B cell (primary cell): Measurements from ENCODE around the gene BAIAP2L1. TPM values are rescaled to one million over a fixed set of nuclear protein-coding genes. Genes with fewer than 3 reads are reported as not detected.

Experiments
- ATAC-seq: fragments of 200-7000 bp; cut with Tn5 transposase; one replicate; pipeline ENCODE4 v1.10.0; 2021; ENCODE audit warnings: low read depth, mild to moderate bottlenecking, moderate number of reproducible peaks, moderate library complexity
- CTCF ChIA-PET: fragments of 350-600 bp; sonication (Branson Sonifier 250); formaldehyde crosslinking; loops from one replicate; lab custom pipeline; 2021; ENCODE audit warnings: antibody characterized with exemption, inconsistent platforms; lab: Charles Lee
- POLR2A ChIA-PET: fragments of 350-600 bp; sonication (Branson Sonifier 250); formaldehyde crosslinking; loops from one replicate; lab custom pipeline; 2021; ENCODE audit warnings: antibody characterized with exemption; lab: Charles Lee
- DNase-seq: peaks from one replicate; pipeline ENCODE4 v3.0.0; 2013
- H2AFZ ChIP-seq: 2 replicates; pipeline ENCODE4 v1.6.1; 2012; ENCODE audit warnings: mild to moderate bottlenecking, low read depth, low read length; ENCODE audit not compliant: insufficient read depth, poor library complexity, severe bottlenecking
- H3K27ac ChIP-seq, 2 donors: 1 replicate in 1 of 2; 2 replicates in 1 of 2; pipeline ENCODE4 v1.5.1; 2012 to 2013; ENCODE audit warnings: low read length in 2 of 2, mild to moderate bottlenecking in 2 of 2, moderate library complexity in 1 of 2
- H3K27me3 ChIP-seq, 4 experiments: fragments of 200-600 bp in 1 of 4; sonication (generic) in 1 of 4; replicated peaks in 1 of 4; 1 replicate in 2 of 4; 2 replicates in 2 of 4; pipeline versions ENCODE4 v1.6.1 to v1.7.0; 2013 to 2016; ENCODE audit warnings: low read length in 3 of 4, mild to moderate bottlenecking in 2 of 4, mixed read lengths in 1 of 4, moderate library complexity in 1 of 4; ENCODE audit not compliant: insufficient read depth in 4 of 4, control insufficient read depth in 3 of 4; ENCODE audit errors: control extremely low read depth in 1 of 4
- H3K36me3 ChIP-seq, 2 experiments: replicated peaks in 1 of 2; 1 replicate in 1 of 2; 2 replicates in 1 of 2; pipeline versions ENCODE4 v1.6.1 to v1.7.1; 2013; ENCODE audit warnings: low read length in 1 of 2; ENCODE audit not compliant: insufficient read depth in 2 of 2, control insufficient read depth in 1 of 2; ENCODE audit errors: control extremely low read depth in 1 of 2, extremely low read depth in 1 of 2
- H3K4me1 ChIP-seq, 2 donors: fragments of 200-600 bp in 1 of 2; sonication (generic) in 1 of 2; 1 replicate in 1 of 2; 2 replicates in 1 of 2; pipeline versions ENCODE4 v1.5.1 to v1.6.1; 2013 to 2017; ENCODE audit warnings: low read length in 2 of 2; ENCODE audit not compliant: control insufficient read depth in 2 of 2, insufficient read depth in 2 of 2
- H3K4me2 ChIP-seq: replicated peaks from 2 replicates; pipeline ENCODE3; 2012; ENCODE audit warnings: mild to moderate bottlenecking, low read depth, low read length; ENCODE audit not compliant: poor library complexity, severe bottlenecking
- H3K4me3 ChIP-seq, 5 experiments: fragments of 200-600 bp in 1 of 5; sonication (generic) in 1 of 5; 1 replicate in 3 of 5; 2 replicates in 2 of 5; pipeline versions ENCODE4 v1.5.1 to v1.7.0; 2011 to 2016; ENCODE audit warnings: low read length in 4 of 5, mild to moderate bottlenecking in 4 of 5, low read depth in 2 of 5, control low read depth in 1 of 5, moderate library complexity in 1 of 5; ENCODE audit not compliant: insufficient read depth in 1 of 5; ENCODE audit errors: control extremely low read depth in 1 of 5, extremely low read depth in 1 of 5
- H3K79me2 ChIP-seq: fragments of 200-600 bp; sonication (generic); one replicate; pipeline ENCODE4 v1.6.0; 2016; ENCODE audit warnings: low read length; ENCODE audit not compliant: control insufficient read depth, insufficient read depth
- H3K9ac ChIP-seq: fragments of 200-600 bp; sonication (generic); 2 replicates; pipeline ENCODE4 v1.6.1; 2017; ENCODE audit warnings: mild to moderate bottlenecking, low read length, moderate library complexity
- H3K9me3 ChIP-seq, 3 donors: one replicate each; pipeline versions ENCODE4 v1.6.1 to v1.7.1; 2013; ENCODE audit warnings: low read length in 2 of 3; ENCODE audit not compliant: control insufficient read depth in 2 of 3, insufficient read depth in 1 of 3; ENCODE audit errors: control extremely low read depth in 1 of 3
- H4K20me1 ChIP-seq: 2 replicates; pipeline ENCODE4 v1.6.0; 2012; ENCODE audit warnings: mild to moderate bottlenecking, low read length; ENCODE audit not compliant: insufficient read depth, control insufficient read depth, poor library complexity, severe bottlenecking
- H3K27ac Mint-ChIP-seq: one replicate; pipeline ENCODE4 v1.8.0; 2021; ENCODE audit warnings: mixed read lengths
- H3K27me3 Mint-ChIP-seq: one replicate; pipeline ENCODE4 v1.8.0; 2021; ENCODE audit warnings: mixed read lengths
- H3K4me1 Mint-ChIP-seq: one replicate; pipeline ENCODE4 v1.8.0; 2021; ENCODE audit warnings: mixed read lengths
- H3K4me3 Mint-ChIP-seq: one replicate; pipeline ENCODE4 v1.8.0; 2021; ENCODE audit warnings: mixed read lengths
- H3K9me3 Mint-ChIP-seq: one replicate; pipeline ENCODE4 v1.8.0; 2022; ENCODE audit warnings: mixed read lengths; ENCODE audit not compliant: insufficient read depth
- EZH2 ChIP-seq: IDR thresholded peaks from 2 replicates; pipeline ENCODE4 v1.6.1; 2012; ENCODE audit warnings: borderline replicate concordance, low read depth, mild to moderate bottlenecking, moderate library complexity, low read length; ENCODE audit not compliant: insufficient read depth, poor library complexity, severe bottlenecking
- WGBS: methylation state at CpG from one replicate; pipeline ENCODE4 v1.1.5; 2013; ENCODE audit warnings: missing lambda C conversion rate; ENCODE audit not compliant: insufficient coverage; 5-methylcytosine and 5-hydroxymethylcytosine counted together
- intact Hi-C: fragments of 100-400 bp; cut with micrococcal nuclease; formaldehyde crosslinking; loops from one replicate; pipeline ENCODE4 v1.10.0; 2022
- polyA plus RNA-seq: library from polyadenylated mRNA; depleted of rRNA; stranded (reverse); fragments of >200 nt; gene quantifications from 2 replicates; pipeline ENCODE4 v1.2.3, GENCODE V29; 2012
- total RNA-seq, 2 donors: library from RNA; stranded (reverse); fragments of 120-200 nt in 1 of 2; gene quantifications; 1 replicate in 1 of 2; 2 replicates in 1 of 2; pipeline versions ENCODE4 v1.2.3 to v1.2.4, GENCODE V29; 2013 to 2022
- TF ChIP-seq, protein P1 (sequence below): fragments of 200-600 bp; IDR thresholded peaks from one replicate; pipeline ENCODE4 v1.8.0; 2022; ENCODE audit warnings: antibody characterized with exemption, mild to moderate bottlenecking

Gene BAIAP2L1
- total and polyA plus RNA-seq, 2 donors (not counting 1 experiment from before 2014, with no cell fraction given): 1.5 to 3.7 TPM

DNA sequence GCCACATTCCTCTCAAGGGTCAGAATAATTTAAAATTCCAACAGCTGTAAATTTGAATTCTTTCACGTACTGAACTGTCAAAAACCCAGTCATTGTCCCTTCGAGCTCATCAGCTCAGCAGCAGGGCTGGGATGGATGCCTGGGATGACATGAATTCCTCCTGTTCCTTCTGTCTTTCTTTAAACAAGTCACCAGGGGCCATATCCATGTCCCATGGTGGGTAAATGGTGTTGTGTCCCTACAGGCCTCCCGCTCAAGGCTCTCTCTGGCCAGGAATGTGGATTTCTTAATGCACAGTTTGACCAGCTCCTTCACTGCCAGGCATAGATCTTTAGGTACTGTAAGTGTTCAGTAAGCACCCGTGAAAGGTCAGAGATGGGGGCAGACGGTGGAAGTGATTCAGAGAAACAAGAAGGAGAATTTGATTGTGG, 135.0 kb downstream of the BAIAP2L1 start:
- Histone ChIP-seq H4K20me1 (no peaks in the 10 kb centered on the region), H3K79me2 (peaks cover 4% of the 10 kb centered on the region), H3K4me2 (no peak overlapping the region), H3K9ac (no peak overlapping the region), H3K4me3 (no peak overlapping the region), H3K27ac (no peak overlapping the region), H3K4me1 (no peaks in the 10 kb centered on the region), H3K36me3 (peaks cover 0 to 7% of the 10 kb centered on the region in 2 experiments), H3K27me3 (no peaks in the 10 kb centered on the region), H2AFZ (no peak overlapping the region), H3K9me3 (peaks cover 0 to 10% (median 3%) of the 10 kb centered on the region in 3 donors)
- H3K27me3 Mint-ChIP-seq: no peaks in the 10 kb centered on the region
- TF ChIP-seq EZH2: no peak
- TF ChIP-seq, protein P1, sequence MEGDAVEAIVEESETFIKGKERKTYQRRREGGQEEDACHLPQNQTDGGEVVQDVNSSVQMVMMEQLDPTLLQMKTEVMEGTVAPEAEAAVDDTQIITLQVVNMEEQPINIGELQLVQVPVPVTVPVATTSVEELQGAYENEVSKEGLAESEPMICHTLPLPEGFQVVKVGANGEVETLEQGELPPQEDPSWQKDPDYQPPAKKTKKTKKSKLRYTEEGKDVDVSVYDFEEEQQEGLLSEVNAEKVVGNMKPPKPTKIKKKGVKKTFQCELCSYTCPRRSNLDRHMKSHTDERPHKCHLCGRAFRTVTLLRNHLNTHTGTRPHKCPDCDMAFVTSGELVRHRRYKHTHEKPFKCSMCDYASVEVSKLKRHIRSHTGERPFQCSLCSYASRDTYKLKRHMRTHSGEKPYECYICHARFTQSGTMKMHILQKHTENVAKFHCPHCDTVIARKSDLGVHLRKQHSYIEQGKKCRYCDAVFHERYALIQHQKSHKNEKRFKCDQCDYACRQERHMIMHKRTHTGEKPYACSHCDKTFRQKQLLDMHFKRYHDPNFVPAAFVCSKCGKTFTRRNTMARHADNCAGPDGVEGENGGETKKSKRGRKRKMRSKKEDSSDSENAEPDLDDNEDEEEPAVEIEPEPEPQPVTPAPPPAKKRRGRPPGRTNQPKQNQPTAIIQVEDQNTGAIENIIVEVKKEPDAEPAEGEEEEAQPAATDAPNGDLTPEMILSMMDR: no peak
- H3K4me1 Mint-ChIP-seq: no peaks in the 10 kb centered on the region
- ChIA-PET CTCF (interaction anchor here (1.7 kb wide), 1 partner anchor 15 kb away, joined by 7 read pairs; no protein-coding TSS in a partner anchor), POLR2A (no interaction called here)
- 100% methylated on average over 2 of the region's 5 CpGs for WGBS
- H3K4me3 Mint-ChIP-seq: no peak overlapping the region
- H3K27ac Mint-ChIP-seq: no peak overlapping the region
- intact Hi-C loops: no loop called here
- H3K9me3 Mint-ChIP-seq: no peaks in the 10 kb centered on the region
- ATAC-seq (no peak), DNase-seq (no peak)

DNA sequence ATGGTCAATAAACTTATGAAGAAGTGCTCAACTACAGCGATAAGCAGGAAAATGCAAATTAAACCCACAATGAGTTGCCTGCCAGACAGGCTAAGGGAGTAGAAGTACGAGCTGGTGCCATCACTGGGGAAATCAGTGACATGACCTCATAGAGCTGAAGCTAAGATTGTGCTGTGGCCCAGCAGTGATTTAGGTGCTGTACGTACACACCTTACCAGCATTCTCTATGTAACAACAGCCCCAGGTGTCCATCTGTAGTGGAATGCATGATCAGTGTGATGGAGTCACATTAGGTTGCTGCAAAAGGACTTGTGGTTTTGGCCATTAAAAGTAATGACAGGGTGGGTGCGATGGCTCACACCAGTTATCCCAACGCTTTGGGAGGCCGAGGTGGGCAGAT, 143.2 kb downstream of the BAIAP2L1 start:
- POLR2A ChIA-PET: no interaction called here
- peaks cover 21% of the 10 kb centered on the region for H3K79me2 ChIP-seq
- H2AFZ ChIP-seq: no peak overlapping the region
- H3K4me3 ChIP-seq: no peak overlapping the region
- peaks cover 0 to 13% (median 3%) of the 10 kb centered on the region in 3 donors for H3K9me3 ChIP-seq
- no peak overlapping the region for H3K27ac Mint-ChIP-seq
- H3K27me3 ChIP-seq: no peaks in the 10 kb centered on the region
- H3K9me3 Mint-ChIP-seq: no peaks in the 10 kb centered on the region
- no peak overlapping the region for H3K4me2 ChIP-seq
- H3K4me1 Mint-ChIP-seq: peaks cover 5% of the 10 kb centered on the region
- ATAC-seq (no peak), DNase-seq (no peak)
- no peak overlapping the region for H3K27ac ChIP-seq
- H3K4me1 ChIP-seq: peaks cover 2 to 8% of the 10 kb centered on the region in 2 donors
- intact Hi-C loops: loop anchor here (10.0 kb wide), 1 partner anchor 1143 kb away; the partner anchor contains the start of gene SDHAF3
- H3K9ac ChIP-seq: no peak overlapping the region
- H3K4me3 Mint-ChIP-seq: no peak overlapping the region
- peaks cover 0 to 17% of the 10 kb centered on the region in 2 experiments for H3K36me3 ChIP-seq
- WGBS: 91% methylated on average over 4 of the region's 6 CpGs
- no peak for TF ChIP-seq EZH2
- TF ChIP-seq, protein P1: no peak
- no peaks in the 10 kb centered on the region for H3K27me3 Mint-ChIP-seq
- CTCF ChIA-PET: interaction anchor here (0.7 kb wide), 1 partner anchor 162 kb away, joined by 3 read pairs; no protein-coding TSS in a partner anchor
- no peaks in the 10 kb centered on the region for H4K20me1 ChIP-seq
